ENCODE data around the gene TTC23L.
"Not testable (repeated sequence)": the region's sequence is repeated elsewhere in the genome, so short reads cannot be mapped to it uniquely, and the experiment has no call there.

DNA sequence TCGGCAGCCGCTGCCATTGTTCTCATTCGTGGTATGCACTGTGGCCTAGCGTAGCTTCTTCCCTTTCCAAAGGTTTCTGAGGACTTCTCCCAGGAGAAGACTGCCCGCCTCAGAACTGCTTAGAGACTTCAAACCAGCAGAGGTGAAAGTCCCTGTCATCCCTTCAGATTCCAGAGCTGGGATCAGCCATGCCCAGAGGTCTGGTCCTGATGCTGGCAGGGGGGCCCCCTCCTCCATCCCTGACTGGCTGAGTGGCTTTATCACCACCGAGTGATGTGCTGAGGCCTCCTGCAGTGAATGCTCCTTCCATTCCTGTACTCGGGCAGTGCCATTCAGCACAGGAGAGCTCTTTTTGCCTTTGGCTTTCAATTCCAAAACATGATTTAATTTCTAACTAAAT lies 8.1 kb upstream of the TTC23L start:
- TF ChIP-seq, protein P1, sequence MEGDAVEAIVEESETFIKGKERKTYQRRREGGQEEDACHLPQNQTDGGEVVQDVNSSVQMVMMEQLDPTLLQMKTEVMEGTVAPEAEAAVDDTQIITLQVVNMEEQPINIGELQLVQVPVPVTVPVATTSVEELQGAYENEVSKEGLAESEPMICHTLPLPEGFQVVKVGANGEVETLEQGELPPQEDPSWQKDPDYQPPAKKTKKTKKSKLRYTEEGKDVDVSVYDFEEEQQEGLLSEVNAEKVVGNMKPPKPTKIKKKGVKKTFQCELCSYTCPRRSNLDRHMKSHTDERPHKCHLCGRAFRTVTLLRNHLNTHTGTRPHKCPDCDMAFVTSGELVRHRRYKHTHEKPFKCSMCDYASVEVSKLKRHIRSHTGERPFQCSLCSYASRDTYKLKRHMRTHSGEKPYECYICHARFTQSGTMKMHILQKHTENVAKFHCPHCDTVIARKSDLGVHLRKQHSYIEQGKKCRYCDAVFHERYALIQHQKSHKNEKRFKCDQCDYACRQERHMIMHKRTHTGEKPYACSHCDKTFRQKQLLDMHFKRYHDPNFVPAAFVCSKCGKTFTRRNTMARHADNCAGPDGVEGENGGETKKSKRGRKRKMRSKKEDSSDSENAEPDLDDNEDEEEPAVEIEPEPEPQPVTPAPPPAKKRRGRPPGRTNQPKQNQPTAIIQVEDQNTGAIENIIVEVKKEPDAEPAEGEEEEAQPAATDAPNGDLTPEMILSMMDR (conservative IDR thresholded peaks at IDR 0.05; ENCODE audit: low read depth, low read length): not testable (repeated sequence)
- TF ChIP-seq EZH2 (IDR thresholded peaks at IDR 0.05; ENCODE audit: borderline replicate concordance, low read depth, low read length, poor library complexity, severe bottlenecking): not testable (repeated sequence)
